ENCODE results near the gene FBXW9.
A peak's percentile ranks its signal among the peaks of the same experiment; 100 is the strongest.
"Not testable (repeated sequence)": the region's sequence is repeated elsewhere in the genome, so short reads cannot be mapped to it uniquely, and the experiment has no call there.

FBXW9 gene

DNA sequence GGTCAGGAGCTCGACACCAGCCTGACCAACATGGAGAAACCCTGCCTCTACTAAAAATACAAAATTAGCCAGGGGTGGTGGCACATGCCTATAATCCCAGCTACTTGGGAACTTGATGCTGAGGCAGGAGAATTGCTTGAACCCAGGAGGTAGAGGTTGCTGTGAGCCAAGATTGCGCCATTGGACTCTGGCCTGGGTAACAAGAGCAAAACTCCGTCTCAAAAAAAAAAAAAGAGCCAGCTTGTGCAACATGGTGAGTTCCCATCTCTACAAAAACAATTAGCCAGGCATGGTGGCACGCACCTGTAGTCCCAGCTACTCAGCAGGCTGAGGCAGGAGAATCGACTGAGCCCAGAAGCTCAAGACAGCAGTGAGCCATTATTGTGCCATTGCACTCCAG lies 18.4 kb downstream of the FBXW9 start:
- not testable (repeated sequence) for DNase-seq

DNA sequence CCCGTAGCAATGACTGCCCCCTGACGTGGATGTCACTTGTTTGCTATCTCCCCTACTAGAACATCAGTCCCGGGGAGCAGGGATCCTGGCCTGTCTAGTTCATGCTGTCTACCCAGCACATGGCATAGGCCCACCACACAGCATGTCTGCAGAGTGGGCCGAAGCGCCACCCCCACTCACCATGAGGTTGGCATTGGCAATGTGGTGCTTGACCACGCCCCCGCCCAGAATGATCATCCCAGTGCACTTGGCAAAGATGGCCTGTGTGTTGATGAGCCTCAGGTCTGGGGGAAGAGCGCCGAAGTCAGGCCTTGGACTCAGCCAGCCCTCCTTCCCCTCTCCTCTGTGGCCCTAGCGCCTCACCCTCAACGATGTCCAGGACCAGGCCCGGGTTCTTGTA lies 19.5 kb downstream of the FBXW9 start:
- DNase-seq, result no peak

DNA sequence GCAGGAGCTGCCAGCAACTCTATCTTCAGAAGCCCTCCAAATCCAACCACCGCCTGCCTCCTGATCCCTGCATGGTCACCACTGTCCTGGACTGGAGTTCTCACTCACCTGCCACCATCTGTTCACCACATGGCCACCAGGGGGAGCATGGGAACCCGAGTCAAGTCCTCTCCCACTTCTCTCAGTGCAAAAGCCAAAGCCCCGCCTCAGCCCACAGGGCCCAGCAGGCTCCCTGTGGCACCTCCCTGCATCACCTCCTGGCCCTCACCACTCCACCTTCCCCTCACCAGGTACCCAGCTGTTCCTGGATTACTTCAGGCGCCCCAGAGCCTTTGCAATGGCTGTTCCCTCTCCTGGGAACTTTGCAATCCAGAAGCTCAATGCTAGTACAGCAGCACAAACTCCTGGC lies 20.0 kb downstream of the FBXW9 start:
- DNase-seq, result peak; percentile 88

GRCh38 chr19:12675940-12676339 lies 20.5 kb downstream of the FBXW9 start:
- no peak for DNase-seq

DNA sequence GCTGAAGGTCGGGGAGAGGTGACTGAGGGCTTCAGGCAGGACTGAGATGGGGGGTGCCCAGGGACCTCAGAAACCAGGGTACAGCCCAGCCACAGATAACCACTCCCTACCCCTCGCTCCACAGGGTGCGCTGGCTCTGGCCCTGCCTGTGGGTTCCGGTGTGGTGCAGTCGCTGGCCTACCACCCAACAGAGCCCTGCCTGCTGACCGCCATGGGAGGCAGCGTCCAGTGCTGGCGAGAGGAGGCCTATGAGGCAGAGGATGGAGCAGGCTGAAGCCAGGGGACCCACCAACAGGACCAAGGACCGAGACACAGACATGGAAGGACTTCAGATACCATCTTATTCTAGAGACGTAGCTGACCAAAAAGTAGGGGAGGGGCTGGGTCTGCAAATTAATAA lies 21.0 kb downstream of the FBXW9 start:
- no peak for DNase-seq

GRCh38 chr19:12672744-12673143 lies 23.7 kb downstream of the FBXW9 start:
- DNase-seq, result no peak

DNA sequence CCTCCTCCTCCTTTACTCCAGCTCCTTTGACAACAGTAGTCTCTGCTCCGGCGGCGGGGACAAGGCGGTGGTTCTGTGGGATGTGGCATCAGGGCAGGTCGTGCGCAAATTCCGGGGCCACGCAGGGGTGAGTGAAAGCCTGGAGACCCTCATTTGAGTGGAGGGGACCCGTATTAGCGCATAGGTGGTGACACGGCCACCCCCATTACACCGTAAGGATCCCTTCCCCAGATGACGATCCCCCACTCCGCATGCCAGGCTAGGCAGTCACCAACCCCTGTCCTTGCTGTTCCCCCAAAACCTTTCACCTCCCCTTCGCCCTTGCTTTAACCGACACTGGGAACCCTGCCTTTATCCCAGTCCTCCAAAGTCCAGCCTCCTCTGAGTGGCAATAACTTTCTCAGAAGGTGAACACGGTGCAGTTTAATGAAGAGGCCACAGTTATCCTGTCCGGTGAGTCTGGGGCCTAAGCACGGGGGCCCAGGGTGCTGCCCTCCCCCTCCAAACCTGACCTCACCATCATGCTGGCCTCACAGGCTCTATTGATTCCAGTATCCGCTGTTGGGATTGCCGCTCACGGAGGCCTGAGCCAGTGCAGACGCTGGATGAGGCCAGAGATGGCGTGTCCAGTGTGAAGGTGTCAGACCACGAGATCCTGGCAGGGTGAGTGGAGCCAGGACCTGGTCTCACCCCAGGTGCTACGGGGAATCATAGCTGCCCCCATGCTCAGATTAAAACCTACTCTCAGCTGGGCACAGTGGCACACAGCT lies 26.1 kb downstream of the FBXW9 start:
- no peak for DNase-seq

DNA sequence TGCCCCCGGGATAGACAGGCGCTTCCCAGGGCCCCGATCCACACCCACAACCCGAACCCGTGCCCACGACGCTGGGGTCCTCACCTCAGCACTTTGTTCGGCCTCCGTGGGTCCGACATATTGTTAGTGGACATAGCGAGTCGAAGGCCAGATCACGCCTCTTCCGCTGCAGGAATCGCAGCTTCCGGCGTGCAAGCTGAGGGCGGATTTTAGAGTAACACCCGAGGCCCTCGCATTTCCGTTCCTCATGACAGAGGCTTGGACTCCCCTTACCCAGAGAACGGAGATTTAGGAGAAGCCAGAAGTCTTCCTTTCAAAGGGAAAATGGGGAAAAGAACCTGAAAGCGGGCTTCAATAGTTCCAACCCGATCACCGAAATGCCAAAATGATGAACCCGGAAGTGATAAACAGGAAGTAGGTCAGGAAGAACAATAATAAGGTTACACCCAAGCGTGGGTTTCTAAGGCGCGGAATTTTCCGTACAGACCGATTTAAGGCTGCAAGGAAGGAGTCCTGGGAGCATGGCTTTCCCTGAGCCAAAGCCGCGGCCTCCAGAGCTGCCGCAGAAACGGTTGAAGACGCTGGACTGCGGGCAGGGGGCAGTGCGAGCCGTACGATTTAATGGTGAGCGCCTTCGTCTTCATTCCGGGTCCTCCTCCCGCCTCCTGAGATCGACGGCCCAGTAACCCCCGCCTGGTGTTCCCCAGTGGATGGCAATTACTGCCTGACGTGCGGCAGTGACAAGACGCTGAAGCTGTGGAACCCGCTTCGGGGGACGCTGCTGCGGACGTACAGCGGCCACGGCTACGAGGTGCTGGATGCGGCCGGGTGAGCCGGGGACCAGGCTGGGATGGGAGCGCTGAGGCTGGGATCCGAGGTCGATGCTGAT lies 26.9 kb downstream of the FBXW9 start:
- DNase-seq, result peak; percentile 70

DNA sequence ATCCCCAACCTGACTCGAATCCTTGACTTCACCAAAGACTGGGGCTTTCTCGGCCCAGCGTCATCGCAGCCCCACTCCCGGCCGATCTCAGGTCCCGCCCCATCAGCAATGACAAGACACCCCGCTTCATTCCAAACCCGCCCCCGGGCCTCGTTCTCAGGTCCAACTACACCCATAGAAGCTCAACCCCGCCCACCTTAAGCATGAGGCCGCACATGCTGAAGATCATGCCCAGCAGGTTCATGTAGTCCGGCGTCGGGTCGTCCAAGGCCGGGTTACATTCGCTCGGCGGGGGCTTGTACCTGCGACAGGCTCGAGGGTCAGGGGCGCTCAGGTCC lies 27.5 kb downstream of the FBXW9 start:
- DNase-seq, result peak; percentile 58

DNA sequence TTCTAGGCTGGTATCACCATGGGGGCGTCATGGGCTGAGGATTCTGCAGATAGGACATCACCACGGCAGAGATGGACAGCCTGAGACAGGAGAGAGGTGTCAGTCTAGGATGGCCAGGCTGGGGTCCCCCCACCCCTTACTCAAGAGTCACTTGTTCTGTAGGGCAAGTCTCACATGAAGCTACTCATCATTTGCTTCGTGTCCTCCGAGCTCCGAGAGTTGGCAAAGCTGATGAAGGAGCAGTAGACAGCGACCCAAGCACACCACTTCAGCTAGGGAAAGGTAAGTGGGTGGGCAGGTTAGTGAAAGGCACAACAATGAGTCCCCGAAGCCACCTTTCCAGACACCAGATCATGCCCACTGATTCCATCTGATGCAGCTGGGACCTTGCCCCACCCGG lies 28.1 kb downstream of the FBXW9 start:
- no peak for DNase-seq

DNA sequence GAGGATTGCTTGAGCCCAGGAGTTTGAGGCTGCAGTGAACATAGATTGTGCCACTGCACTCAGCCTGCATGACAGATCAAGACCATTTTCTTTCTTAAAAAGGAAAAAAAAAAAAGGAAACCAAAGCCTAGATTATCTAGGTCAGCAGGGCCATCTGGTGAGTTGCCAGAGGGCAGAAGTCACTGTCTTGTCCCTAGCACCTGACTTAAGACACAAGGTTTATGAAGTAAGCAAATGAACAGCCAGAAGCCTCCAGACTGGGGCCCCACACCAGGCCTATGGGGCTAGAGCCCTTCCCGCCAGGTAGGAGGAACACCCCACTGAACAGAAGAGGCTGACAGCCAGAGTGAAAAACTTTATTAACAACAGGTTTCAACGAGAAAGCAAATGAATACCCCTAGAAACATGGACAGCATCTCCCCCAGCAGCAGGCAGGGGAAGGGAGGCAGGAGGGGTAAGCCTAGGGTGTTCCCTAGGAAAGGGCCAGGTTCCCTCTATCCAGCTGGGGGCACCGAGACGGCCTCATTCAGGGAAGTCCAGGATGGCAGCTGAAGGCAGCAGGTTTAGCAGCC lies 28.6 kb downstream of the FBXW9 start:
- no peak for DNase-seq

- peak; percentile 82 for DNase-seq
Measured at GRCh38 chr19:12666265-12667048, 30.0 kb downstream of the FBXW9 start, which contains the start of the genes MAN2B1 and WDR83. Gene MAN2B1, minus strand, starts transcription at chr19:12666742. Its CDS starts 41 bp downstream, at chr19:12666701. Gene WDR83, plus strand, starts transcription at chr19:12666807. Its CDS starts 2,984 bp downstream, at chr19:12669791.

DNA sequence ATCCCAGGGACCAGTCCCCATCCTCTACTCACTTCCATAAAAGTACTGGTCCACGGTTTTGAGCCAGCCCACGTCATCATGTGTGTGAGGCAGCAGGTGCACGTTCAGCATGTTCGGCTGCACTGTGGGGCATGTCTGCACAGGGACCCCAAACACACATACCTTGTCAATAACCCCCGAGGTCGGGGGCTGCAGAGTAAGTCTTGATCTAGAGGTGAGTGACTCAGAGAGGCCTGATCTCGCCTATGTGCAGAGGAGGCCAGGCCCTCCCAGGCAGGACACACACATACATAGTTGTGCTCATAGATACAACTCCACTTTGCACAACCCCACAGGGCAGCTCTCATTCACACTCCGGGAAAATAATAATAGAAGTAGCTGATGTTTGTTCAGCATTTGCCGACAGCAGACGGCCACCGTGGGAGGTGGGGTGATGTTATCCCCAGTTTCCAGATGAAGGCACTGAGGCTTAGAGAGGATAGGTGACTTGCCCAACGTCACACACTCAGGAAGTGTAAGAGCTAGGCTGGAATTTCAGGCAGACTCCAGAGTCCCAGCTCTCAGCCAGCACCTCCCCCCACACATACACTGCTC lies 30.7 kb downstream of the FBXW9 start:
- no peak for DNase-seq

GRCh38 chr19:12665281-12665573 lies 31.2 kb downstream of the FBXW9 start:
- peak; percentile 45 for DNase-seq

- no peak for DNase-seq
Measured at GRCh38 chr19:12664406-12665280, 31.8 kb downstream of the FBXW9 start.

GRCh38 chr19:12660980-12661379 lies 35.5 kb downstream of the FBXW9 start:
- no peak for DNase-seq

DNA sequence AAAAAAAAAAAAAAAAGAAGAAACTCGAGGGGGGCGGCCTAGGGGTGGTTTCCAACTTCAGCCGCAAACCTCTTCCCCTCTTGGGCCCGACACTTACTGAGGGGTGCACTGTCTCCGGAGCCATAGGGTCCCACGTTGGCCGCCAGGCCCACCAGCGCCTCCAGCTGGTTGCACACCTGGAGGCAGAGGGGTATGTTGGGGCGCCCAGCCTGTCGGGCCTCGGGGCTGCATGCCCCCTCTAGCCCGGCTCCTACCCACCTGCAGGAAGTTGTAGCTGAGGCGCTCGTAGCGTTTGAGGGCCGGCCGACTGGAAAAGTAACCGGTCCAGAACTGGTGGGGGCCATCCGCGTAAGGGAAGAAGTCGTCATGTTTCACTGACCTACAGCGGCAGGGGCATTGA lies 38.5 kb downstream of the FBXW9 start:
- DNase-seq, result no peak

GRCh38 chr19:12656899-12657571 lies 39.4 kb downstream of the FBXW9 start:
- DNase-seq, result no peak

DNA sequence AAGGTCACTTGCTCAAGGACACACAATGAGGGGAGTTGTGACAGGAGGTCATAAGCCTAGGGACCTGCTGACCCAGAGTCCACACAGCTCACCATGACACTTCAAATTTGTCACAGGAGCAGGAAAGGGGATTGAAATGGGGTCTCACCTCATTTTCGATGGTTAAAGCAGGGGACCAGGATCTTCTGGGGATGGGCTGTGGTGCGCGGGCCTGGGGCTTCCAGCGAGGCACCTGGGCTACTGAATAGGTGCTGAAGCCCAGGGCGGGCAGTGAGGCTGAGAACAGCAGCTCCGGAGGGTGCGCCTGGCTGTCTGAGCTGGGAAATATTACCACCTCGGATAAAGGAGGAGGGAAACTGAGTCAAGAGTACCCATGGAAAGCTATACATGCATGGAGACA lies 40.9 kb downstream of the FBXW9 start:
- DNase-seq, result no peak

DNA sequence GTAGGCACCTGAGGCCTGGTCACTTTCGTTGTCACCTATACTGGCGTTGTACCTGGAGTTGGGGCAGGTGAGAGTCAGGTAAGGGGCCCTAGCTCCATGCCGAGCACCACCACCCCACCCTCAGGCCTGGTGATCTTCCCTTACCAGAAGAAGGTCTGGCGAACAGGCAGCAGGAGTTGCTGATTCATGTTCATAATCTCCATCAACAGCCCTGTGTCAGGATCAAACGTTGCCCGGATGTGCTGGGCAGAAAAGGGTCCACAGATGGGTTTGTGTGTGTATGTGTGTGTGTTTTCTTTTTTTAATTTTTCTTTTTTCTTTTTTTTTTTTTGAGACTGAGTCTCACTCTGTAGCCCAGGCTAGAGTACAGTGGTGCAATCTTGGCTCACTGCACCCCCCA lies 44.2 kb downstream of the FBXW9 start:
- DNase-seq, result no peak

DNA sequence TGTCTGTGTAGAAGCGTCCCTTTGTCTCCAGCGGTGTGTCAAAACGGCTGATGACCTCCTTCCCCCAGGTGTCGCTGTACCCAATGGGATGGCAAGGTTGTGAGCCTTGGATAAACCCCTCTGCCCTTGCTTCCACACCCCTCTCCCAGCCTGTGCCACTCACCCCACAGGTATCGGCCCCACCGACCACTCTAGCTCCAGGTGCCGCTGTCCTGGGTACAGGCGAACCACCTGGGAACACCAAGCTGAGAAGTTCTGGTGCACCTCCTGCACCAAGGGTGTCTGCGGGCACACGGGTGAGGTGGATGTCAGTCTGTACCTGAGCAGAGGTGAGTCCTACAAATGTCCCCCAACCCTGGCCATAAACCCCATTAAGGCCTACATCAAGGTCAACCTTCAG lies 46.5 kb downstream of the FBXW9 start:
- DNase-seq, result no peak

All from stimulated activated CD4-positive, alpha-beta T cell treated with anti-CD3 and anti-CD28 coated beads, Interleukin-12 subunit alpha, Interleukin-12 subunit beta, amount 100 ng/mL, for 4 hours (primary cell).